GM19397 (cell line): ENCODE measurements around the gene EEA1.

Source experiments
- ATAC-seq: cut with Tn5 transposase; IDR thresholded peaks from one replicate; pipeline ENCODE4 v1.9.1; 2021; ENCODE audit warnings: mild to moderate bottlenecking, moderate library complexity; ENCODE audit not compliant: unreplicated experiment

Gene EEA1

DNA sequence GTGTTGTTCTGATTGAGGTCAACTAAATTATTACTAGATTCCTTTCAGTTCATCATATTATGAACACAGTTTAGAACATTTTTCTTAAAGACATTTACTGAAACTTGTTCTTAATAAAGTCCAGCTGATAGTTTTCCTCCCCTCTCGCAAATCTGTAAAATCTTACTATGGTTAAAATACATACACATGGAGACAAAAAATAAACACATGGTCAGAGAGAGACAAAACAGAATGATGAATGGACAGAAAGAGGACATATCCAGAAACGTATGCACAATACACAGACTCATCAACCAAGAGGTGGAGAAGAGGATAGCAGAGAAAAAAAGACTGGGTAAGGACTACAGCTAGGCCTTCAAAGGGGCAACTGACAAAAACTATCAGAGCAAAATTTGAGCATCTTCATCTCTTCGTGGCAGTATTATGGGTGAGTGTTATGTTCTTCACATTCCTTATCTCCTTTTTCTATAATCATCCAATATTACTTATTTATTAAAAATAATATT, 38.4 kb downstream of the EEA1 start:
- no peak for ATAC-seq

DNA sequence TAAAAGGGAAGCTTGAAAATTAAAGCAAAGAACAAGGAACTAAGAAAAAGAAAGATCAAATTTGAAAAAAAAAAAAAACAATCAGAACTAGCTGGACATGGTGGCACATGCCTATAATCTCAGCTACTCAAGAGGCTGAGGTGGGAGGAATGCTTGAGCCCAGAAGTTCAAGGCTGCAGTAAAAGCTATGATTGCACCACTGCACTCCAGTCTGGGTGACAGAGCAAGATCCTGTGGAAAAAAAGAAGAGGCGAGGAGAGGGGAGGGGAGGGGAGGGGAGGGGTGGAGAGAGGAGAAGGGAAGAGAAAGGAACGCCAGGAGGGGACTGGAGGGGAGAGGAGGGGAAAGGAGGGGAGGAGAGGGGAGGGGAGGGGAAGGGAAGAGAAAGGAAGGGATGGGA, 43.0 kb downstream of the EEA1 start:
- ATAC-seq, result no peak

DNA sequence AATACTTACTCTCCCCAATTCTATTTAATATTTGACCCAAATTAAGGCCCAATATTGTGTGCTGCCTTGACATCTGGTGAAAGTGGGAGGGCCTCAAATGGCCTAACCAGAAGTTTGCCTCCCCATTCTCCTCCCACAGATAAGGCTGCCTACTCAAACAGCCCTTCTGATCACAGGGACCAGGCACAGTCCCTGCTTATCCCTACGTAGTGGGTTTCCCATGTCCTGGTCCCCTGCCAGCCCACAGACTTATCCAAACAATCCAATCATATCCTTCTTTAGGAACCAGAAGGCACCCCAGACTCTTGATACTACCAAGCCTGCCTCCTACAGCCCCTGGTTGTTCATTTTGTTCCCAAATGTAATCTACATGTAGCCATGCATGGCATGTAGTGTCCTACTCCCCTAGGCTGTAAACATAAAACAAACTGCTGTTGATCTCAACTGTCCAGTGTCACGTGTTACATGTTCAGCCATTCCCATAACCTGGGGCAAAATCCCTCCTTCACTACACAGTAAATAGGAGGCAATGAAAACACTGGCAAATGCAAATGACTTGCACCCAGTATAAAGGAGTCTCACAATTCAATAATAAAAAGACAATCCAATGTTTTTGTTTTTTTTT, 49.3 kb downstream of the EEA1 start:
- ATAC-seq, result no peak

DNA sequence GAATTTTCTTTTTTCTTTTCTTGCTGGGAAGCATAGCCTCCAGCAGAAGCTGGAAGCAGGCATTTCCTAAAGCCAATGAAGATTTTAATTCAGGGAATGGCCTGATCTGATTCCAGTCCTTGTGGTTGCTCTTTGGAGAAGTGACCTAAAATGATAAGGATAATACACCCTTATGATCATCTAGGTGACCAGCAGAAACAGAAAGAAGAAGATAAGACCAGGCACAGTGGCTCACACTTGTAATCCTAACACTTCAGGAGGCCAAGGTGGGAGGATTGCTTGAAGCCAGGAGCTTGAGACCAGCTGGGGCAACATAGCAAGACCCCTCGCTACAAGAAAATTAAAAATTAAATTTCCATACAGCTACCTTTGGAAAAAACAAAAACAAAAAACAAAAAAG, 51.2 kb downstream of the EEA1 start:
- ATAC-seq, result no peak

GRCh38 chr12:92876496-92876895, 52.6 kb downstream of the EEA1 start:
- ATAC-seq, result no peak

GRCh38 chr12:92871116-92871515, 58.0 kb downstream of the EEA1 start:
- no peak for ATAC-seq

DNA sequence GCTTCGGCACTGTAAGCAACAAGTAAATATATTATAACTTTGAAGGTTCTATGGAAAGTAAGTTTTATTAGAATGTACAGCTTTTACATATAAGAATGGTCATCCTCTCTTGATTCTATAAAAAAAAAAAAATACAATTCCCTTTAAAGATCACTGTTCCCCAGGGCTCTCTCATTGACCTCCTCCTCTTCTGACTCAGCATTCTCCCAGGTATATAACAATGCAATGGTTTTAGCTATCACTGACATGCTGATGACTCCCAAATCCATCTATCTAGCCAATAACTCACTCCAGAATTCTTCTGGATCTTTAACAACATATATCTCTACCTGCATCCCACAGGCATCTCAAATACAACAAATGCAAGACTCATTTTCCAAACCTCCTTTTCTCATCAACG, 62.7 kb downstream of the EEA1 start:
- no peak for ATAC-seq

DNA sequence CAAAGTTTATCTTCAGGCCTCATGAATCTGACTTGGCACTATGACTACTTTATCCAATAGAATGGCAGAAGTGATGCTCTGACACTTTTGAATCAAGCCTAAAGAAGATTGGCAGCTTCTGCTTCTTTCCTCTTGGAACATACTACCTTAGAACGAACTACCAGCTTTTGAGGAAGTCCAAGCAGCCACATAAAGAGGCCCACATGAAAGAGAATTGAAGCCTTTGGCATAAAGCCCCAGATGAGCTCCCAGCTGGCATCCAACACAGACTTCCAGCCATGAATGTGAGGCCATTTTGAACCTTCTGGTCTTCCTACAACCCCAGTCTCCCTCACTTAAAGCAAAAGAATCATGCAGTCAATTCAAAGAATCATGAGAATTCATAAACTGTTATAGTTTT, 65.8 kb downstream of the EEA1 start:
- ATAC-seq, result no peak

DNA sequence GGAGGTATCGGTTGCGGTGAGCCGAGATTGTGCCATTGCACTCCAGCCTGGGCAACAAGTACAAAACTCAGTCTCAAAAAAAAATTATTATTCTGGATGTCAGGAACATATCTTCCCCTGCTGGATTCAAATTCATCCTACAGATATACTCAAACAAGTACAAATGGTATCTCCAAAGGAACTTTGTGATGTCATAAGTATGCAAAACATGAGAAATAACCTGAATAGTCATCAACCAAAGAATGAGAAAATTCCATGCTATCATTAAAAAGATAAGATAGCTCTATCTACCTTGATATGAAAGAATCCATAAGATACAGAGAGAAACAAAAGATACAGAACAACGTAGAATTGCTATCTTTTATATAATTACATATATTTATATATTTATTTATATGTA, 67.7 kb downstream of the EEA1 start:
- no peak for ATAC-seq

DNA sequence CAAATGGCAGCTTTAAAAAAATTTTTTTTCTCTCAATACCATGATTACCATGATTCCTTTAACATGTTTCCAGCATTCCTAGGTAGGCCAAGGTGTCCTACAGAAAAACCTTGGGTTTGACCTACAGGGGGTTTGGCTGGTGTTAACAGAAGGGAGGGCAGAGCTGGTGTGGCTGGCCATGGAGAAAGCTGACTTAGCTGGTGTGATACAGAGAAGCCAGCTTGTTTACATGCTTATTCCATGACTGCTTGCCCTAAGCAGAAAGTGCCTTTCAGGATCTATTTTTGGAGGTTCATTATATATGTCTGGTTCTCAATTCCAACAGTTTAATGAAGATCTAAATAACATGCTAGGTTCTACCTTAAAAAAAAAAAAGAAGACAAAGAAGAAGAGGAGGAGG, 68.6 kb downstream of the EEA1 start:
- no peak for ATAC-seq

DNA sequence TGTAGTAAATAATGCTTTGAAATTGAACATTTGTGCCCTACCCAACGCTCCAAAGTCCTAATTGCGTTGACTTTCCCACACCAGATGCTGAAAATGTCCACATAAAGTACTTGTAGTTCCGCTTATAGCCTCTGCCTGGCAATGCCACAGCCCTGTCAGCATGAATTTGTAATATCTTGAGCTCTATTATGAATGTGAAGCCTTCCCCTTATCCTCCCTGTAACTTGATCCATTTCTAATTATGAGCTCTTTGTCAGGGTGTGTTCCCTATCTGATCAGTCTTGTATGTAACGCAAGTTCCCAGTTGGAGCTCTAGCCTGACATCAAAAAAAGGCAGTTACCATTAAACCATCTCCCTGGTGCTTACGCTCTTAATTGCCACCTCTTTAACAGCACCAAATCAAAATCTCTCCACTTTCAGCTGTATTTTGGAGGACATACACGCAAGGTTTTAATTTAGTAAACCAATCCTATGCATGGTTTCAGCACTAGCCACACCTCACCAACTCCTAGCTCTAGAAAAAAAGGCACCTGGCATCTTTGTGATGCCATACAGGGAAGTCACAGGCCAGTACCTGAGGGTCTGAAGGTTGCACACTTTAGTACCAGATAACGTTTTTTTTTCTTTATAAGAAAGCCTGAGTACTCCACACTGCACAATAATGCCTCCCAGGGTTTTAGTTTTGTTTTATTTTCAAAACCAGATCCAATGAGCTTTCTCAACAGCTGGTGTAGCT, 69.3 kb downstream of the EEA1 start:
- ATAC-seq, result no peak

- no peak for ATAC-seq
Measured at GRCh38 chr12:92857818-92858217, 71.3 kb downstream of the EEA1 start.

DNA sequence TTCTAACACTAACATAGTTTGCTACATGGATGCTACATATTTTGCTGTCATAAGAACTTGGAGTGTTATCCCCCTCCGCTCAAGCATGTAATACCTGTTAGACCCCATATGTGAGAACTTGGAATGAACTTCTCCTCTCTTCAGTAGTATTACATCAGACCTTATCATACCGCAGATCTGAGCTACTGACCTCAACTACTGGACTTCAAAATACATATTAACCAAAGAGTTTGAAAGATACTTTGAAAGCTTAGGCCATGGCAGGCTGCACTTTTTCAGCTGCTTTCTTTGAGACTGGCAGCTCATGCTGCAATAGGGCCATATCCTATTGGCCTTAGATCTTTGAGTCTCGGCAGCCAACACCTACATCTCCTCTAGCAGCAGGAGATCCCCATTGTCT, 74.8 kb downstream of the EEA1 start:
- ATAC-seq, result no peak

DNA sequence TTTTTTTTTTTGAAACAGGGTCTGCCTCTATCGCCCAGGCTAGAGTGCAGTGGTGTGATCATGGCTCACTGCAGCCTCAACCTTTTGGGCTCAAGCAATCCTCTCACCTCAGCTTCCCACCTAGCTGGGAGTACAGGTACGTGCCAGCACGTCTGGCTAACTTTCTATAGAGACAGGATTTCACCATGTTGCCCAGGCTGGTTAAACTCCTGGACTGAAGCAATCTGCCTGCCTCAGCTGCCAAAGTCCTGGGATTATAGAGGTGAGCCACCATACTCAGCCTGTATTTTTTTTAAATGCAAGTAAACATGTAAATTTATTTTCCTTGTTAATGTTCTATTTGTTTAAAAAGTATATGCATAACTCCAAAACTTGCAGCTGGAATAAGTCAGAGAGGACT, 80.4 kb downstream of the EEA1 start:
- ATAC-seq, result no peak

GRCh38 chr12:92847368-92847767, 81.7 kb downstream of the EEA1 start:
- no peak for ATAC-seq

GRCh38 chr12:92845329-92845728, 83.8 kb downstream of the EEA1 start:
- no peak for ATAC-seq

DNA sequence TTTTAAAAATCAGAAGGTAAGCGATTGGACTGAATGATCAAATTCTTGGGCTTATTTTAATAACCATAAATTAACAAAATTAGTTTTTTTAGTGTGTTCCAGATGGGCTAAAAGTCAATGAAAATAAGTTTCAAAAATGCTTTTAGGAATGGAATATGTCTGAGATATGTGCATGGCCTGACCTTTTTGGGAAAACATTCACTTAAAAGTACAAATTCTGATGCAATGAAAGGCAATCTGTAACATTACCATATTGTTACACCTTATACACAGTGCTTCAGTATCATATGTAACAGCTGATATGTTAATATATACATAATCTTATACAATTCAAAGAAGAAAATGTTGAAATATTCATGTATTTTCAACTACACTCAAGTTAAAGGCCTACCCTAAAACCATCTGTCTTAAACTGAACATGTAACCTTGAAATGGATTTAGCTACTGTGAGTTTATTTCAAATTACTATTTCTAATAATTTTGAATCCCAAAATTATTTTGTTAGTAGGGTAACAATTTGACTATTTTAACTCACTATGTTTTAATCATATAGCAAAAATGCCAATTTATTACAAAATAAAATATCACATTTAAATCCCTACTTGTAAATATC, 84.8 kb downstream of the EEA1 start:
- no peak for ATAC-seq

GRCh38 chr12:92829686-92830282, 99.3 kb downstream of the EEA1 start:
- ATAC-seq, result no peak

DNA sequence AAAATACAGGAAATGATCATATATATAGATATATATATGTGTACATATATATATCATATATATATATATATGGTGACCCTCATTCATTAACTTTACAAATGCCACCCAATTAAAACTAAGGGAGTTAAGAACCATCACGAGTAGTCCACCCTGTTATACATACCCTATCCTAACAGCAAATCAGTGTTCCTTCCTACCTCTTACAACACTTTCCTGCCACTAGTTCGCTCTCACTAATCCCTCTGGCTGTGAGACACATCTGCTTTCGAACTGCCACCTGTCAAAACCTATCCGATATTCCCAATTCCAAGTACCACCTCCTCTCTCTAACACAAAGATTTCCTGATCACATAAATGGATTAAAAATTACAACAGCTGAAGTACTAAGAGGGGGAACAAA, 100.5 kb downstream of the EEA1 start:
- no peak for ATAC-seq

DNA sequence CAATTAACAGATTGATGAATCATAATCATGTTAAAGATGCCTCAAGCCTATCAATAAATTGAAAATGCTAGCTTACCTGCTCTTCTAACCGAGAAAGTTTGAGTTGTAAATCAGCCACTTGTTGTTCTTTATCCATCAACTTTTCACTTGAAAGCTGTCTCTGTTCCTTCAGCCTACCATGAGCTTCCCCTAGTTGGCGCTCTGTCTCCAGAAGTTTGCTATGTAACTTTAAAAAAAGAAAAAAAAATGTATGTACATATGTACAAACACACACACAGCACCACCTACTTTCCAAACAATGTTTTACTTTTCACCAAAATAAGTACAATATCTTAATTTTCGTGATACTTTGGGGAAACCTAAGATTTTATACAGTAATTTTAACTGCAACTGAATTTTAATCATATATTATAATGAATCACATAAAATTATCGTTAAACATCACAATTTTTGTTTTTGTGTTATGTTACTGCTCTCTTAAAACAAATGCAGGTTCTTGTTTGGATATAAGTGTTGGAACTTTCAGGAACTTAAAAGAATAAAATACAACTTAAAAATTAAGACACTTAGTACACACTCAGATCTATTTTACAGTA, 101.2 kb downstream of the EEA1 start:
- ATAC-seq, result no peak

DNA sequence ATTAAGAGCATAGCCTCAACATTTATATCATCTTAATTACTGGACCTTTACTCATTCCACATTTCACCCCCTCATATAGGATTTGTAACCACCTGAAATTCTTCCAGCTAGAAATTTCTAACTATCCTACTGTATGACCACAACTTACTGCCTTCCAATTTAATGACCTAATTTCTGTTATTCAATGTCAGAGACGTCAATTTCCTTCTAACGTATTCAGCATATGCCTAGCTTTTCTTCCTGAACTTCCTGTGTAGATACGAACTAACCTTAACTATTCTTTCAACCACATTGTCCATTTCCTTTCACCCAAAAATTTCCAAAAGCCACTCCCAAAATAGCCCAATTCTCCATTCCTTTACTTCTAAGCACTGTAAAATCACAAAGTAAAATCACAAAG, 108.0 kb downstream of the EEA1 start:
- ATAC-seq, result no peak
